ENCODE results near the gene PLAGL1. TPM values are rescaled to one million over a fixed set of nuclear protein-coding genes. Genes with fewer than 3 reads are reported as not detected.

PLAGL1 gene
- polyA plus RNA-seq, 1 donor from 2014 or later: 4.5 TPM

GRCh38 chr6:143963158-143963919 is 44.7 kb downstream of the PLAGL1 start:
- Mint-ChIP-seq H3K36me3 (peaks cover 7% of the 10 kb centered on the region), H3K9me3 (no peaks in the 10 kb centered on the region), H3K27me3 (no peaks in the 10 kb centered on the region), H3K4me3 (no peak overlapping the region), H3K4me1 (peaks cover 0 to 2% (median 0%) of the 10 kb centered on the region in 3 donors), H3K27ac (no peak overlapping the region)

GRCh38 chr6:143961886-143962878 is 45.9 kb downstream of the PLAGL1 start:
- Mint-ChIP-seq H3K36me3 (peaks cover 7% of the 10 kb centered on the region), H3K4me1 (peaks cover 0 to 2% (median 0%) of the 10 kb centered on the region in 3 donors), H3K27me3 (no peaks in the 10 kb centered on the region), H3K9me3 (no peaks in the 10 kb centered on the region), H3K27ac (no peak overlapping the region), H3K4me3 (no peak overlapping the region)

- Mint-ChIP-seq H3K27ac (no peak overlapping the region), H3K36me3 (peaks cover 6% of the 10 kb centered on the region), H3K4me1 (peaks cover 0 to 2% (median 0%) of the 10 kb centered on the region in 3 donors), H3K9me3 (no peaks in the 10 kb centered on the region), H3K27me3 (no peaks in the 10 kb centered on the region), H3K4me3 (no peak overlapping the region)
These were observed 47.0 kb downstream of the PLAGL1 start for GRCh38 chr6:143961066-143961465.

- no peak overlapping the region for H3K27ac Mint-ChIP-seq
- H3K36me3 Mint-ChIP-seq: peaks cover 5% of the 10 kb centered on the region
- H3K9me3 Mint-ChIP-seq: no peaks in the 10 kb centered on the region
- H3K4me3 Mint-ChIP-seq: no peak overlapping the region
- no peaks in the 10 kb centered on the region for H3K27me3 Mint-ChIP-seq
- no peaks in the 10 kb centered on the region for H3K4me1 Mint-ChIP-seq
These were observed 48.1 kb downstream of the PLAGL1 start for GRCh38 chr6:143959927-143960326.

GRCh38 chr6:143958839-143959399 is 49.1 kb downstream of the PLAGL1 start:
- H3K27me3 Mint-ChIP-seq: no peaks in the 10 kb centered on the region
- no peaks in the 10 kb centered on the region for H3K4me1 Mint-ChIP-seq
- H3K9me3 Mint-ChIP-seq: no peaks in the 10 kb centered on the region
- no peak overlapping the region for H3K27ac Mint-ChIP-seq
- no peak overlapping the region for H3K4me3 Mint-ChIP-seq
- H3K36me3 Mint-ChIP-seq: peaks cover 4% of the 10 kb centered on the region

- no peaks in the 10 kb centered on the region for H3K27me3 Mint-ChIP-seq
- H3K4me1 Mint-ChIP-seq: no peaks in the 10 kb centered on the region
- no peaks in the 10 kb centered on the region for H3K9me3 Mint-ChIP-seq
- H3K36me3 Mint-ChIP-seq: peaks cover 4% of the 10 kb centered on the region
- no peak overlapping the region for H3K4me3 Mint-ChIP-seq
- no peak overlapping the region for H3K27ac Mint-ChIP-seq
These were observed 50.3 kb downstream of the PLAGL1 start for GRCh38 chr6:143957679-143958274.

- no peaks in the 10 kb centered on the region for H3K4me1 Mint-ChIP-seq
These were observed 52.1 kb downstream of the PLAGL1 start for GRCh38 chr6:143955971-143956370.

GRCh38 chr6:143953922-143954321 is 54.1 kb downstream of the PLAGL1 start:
- no peaks in the 10 kb centered on the region for H3K4me1 Mint-ChIP-seq
- no peak overlapping the region for H3K27ac Mint-ChIP-seq
- no peaks in the 10 kb centered on the region for H3K27me3 Mint-ChIP-seq
- no peaks in the 10 kb centered on the region for H3K9me3 Mint-ChIP-seq
- H3K36me3 Mint-ChIP-seq: peaks cover 2% of the 10 kb centered on the region
- H3K4me3 Mint-ChIP-seq: no peak overlapping the region

More at GRCh38 chr6:143955971-143956370, 52.1 kb downstream of the PLAGL1 start:
- no peak overlapping the region for H3K4me3 Mint-ChIP-seq
- H3K27me3 Mint-ChIP-seq: no peaks in the 10 kb centered on the region
- no peaks in the 10 kb centered on the region for H3K9me3 Mint-ChIP-seq
- H3K27ac Mint-ChIP-seq: no peak overlapping the region
- peaks cover 2% of the 10 kb centered on the region for H3K36me3 Mint-ChIP-seq

- Mint-ChIP-seq H3K27ac (no peak overlapping the region), H3K36me3 (peaks cover 2% of the 10 kb centered on the region), H3K27me3 (no peaks in the 10 kb centered on the region), H3K4me3 (no peak overlapping the region), H3K4me1 (no peaks in the 10 kb centered on the region), H3K9me3 (no peaks in the 10 kb centered on the region)
These were observed 54.9 kb downstream of the PLAGL1 start for GRCh38 chr6:143952947-143953701.

- H3K27me3 Mint-ChIP-seq: no peaks in the 10 kb centered on the region
- no peaks in the 10 kb centered on the region for H3K9me3 Mint-ChIP-seq
- no peak overlapping the region for H3K27ac Mint-ChIP-seq
- no peaks in the 10 kb centered on the region for H3K4me1 Mint-ChIP-seq
- no peak overlapping the region for H3K4me3 Mint-ChIP-seq
- peaks cover 2% of the 10 kb centered on the region for H3K36me3 Mint-ChIP-seq
These were observed 55.8 kb downstream of the PLAGL1 start for GRCh38 chr6:143952060-143952778.

GRCh38 chr6:143950875-143951274 is 57.2 kb downstream of the PLAGL1 start:
- Mint-ChIP-seq H3K4me1 (no peaks in the 10 kb centered on the region), H3K9me3 (no peaks in the 10 kb centered on the region), H3K27me3 (no peaks in the 10 kb centered on the region), H3K4me3 (no peak overlapping the region), H3K27ac (no peak overlapping the region), H3K36me3 (no peaks in the 10 kb centered on the region)

- Mint-ChIP-seq H3K36me3 (no peaks in the 10 kb centered on the region), H3K27me3 (no peaks in the 10 kb centered on the region), H3K9me3 (no peaks in the 10 kb centered on the region), H3K4me1 (no peaks in the 10 kb centered on the region), H3K4me3 (no peak overlapping the region), H3K27ac (no peak overlapping the region)
These were observed 58.1 kb downstream of the PLAGL1 start for GRCh38 chr6:143949962-143950361.

GRCh38 chr6:143949535-143949934 is 58.5 kb downstream of the PLAGL1 start:
- Mint-ChIP-seq H3K9me3 (no peaks in the 10 kb centered on the region), H3K27me3 (no peaks in the 10 kb centered on the region), H3K4me3 (no peak overlapping the region), H3K36me3 (no peaks in the 10 kb centered on the region), H3K27ac (no peak overlapping the region), H3K4me1 (no peaks in the 10 kb centered on the region)

GRCh38 chr6:143948208-143948607 is 59.9 kb downstream of the PLAGL1 start:
- no peaks in the 10 kb centered on the region for H3K36me3 Mint-ChIP-seq
- no peaks in the 10 kb centered on the region for H3K27me3 Mint-ChIP-seq
- no peaks in the 10 kb centered on the region for H3K9me3 Mint-ChIP-seq
- H3K4me1 Mint-ChIP-seq: no peaks in the 10 kb centered on the region
- H3K4me3 Mint-ChIP-seq: no peak overlapping the region
- H3K27ac Mint-ChIP-seq: no peak overlapping the region
